Sigmoid colon (tissue), 7 donors: ENCODE measurements around the gene VAMP1. TPM values are rescaled to one million over a fixed set of nuclear protein-coding genes. Genes with fewer than 3 reads are reported as not detected.
"Not testable (repeated sequence)": the region's sequence is repeated elsewhere in the genome, so short reads cannot be mapped to it uniquely, and the experiment has no call there.

ENCODE experiments used
- DNase-seq: peaks from one replicate; pipeline ENCODE4 v3.0.0-alpha.2; 2019
- H3K27ac ChIP-seq, 4 donors: fragments of 200-600 bp; sonication (generic); one replicate each; pipeline ENCODE4 v1.5.1; 2016 to 2019; ENCODE audit warnings: mild to moderate bottlenecking in 1 of 4
- H3K27me3 ChIP-seq, 3 donors: fragments of 200-600 bp; sonication (generic); one replicate each; pipeline ENCODE4 v1.5.1; 2019; ENCODE audit warnings: mild to moderate bottlenecking in 1 of 3
- H3K36me3 ChIP-seq, 4 donors: fragments of 200-600 bp; sonication (generic); one replicate each; pipeline ENCODE4 v1.5.1; 2016 to 2019
- H3K4me1 ChIP-seq, 4 donors: fragments of 200-600 bp; sonication (generic); one replicate each; pipeline ENCODE4 v1.5.1; 2017 to 2019
- H3K4me3 ChIP-seq, 4 donors: fragments of 200-600 bp; sonication (generic); one replicate each; pipeline ENCODE4 v1.5.1; 2017 to 2019; ENCODE audit warnings: mild to moderate bottlenecking in 2 of 4, moderate library complexity in 1 of 4
- H3K9me3 ChIP-seq, 4 donors: fragments of 200-600 bp in 3 of 4; sonication (generic) in 3 of 4; one replicate each; pipeline versions ENCODE4 v1.5.1 to v1.6.1; 2013 to 2019
- CTCF ChIP-seq, 4 experiments: fragments of 450-650 bp in 3 of 4; fragments of 200-600 bp in 1 of 4; IDR thresholded peaks; one replicate each; pipeline ENCODE4 v1.5.1; 2016 to 2019; ENCODE audit warnings: antibody characterized with exemption in 4 of 4, mild to moderate bottlenecking in 3 of 4, moderate library complexity in 2 of 4
- EP300 ChIP-seq, 4 donors: sonication (generic); formaldehyde crosslinking; IDR thresholded peaks; one replicate each; pipeline ENCODE4 v1.6.1; 2017; ENCODE audit warnings: antibody characterized with exemption in 4 of 4
- POLR2A ChIP-seq, 2 donors: fragments of 450-650 bp; IDR thresholded peaks; one replicate each; pipeline ENCODE4 v1.6.1; 2016; ENCODE audit warnings: antibody characterized with exemption in 2 of 2, mild to moderate bottlenecking in 2 of 2, moderate library complexity in 2 of 2
- POLR2AphosphoS5 ChIP-seq, 4 donors: sonication (generic); formaldehyde crosslinking; IDR thresholded peaks; one replicate each; pipeline ENCODE4 v1.6.1; 2017; ENCODE audit warnings: antibody characterized with exemption in 4 of 4
- WGBS, 2 donors: extraction: QIAGEN DNeasy Blood & Tissue Kit; methylation state at CpG; one replicate each; pipeline ENCODE4 v1.1.7; 2013; 5-methylcytosine and 5-hydroxymethylcytosine counted together
- intact Hi-C: fragments of 100-400 bp; cut with DNase I; formaldehyde crosslinking; loops from one replicate; pipeline ENCODE4 v1.15.1; 2023
- polyA plus RNA-seq, 3 donors: library from polyadenylated mRNA; stranded (reverse); fragments of 200-250 nt; gene quantifications; one replicate each; pipeline ENCODE4 v1.2.3, GENCODE V29; 2013
- total RNA-seq, 4 donors: library from RNA; depleted of rRNA; stranded (reverse); fragments of >200 nt; gene quantifications; one replicate each; pipeline ENCODE4 v1.1.0, GENCODE V29; 2016
- donor health status: healthy with polysubstance abuse.
- donor health status: Bipolar disorder and iron deficiency.
- donor health status: healthy.

The VAMP1 gene
- total and polyA plus RNA-seq, 7 donors = 2.3 to 44.0 (median 12.8) TPM

- 71 to 82% methylated on average over 3 of the region's 3 CpGs for WGBS, 2 donors
- peak overlapping the region; percentile 29 to 81 (median 68) for H3K27ac ChIP-seq
Observed at GRCh38 chr12:6476489-6476888, 6.0 kb upstream of the VAMP1 start.

GRCh38 chr12:6475233-6475975 is 4.9 kb upstream of the VAMP1 start:
- H3K36me3 ChIP-seq, H3K27me3 ChIP-seq, H3K4me3 ChIP-seq, intact Hi-C loops, DNase-seq, H3K27ac ChIP-seq, H3K9me3 ChIP-seq: not testable (repeated sequence)
- H3K4me1 ChIP-seq = peaks cover 0 to 32% (median 13%) of the 10 kb centered on the region in 4 donors
- 93 to 95% methylated on average over 46 to 47 of the region's 48 CpGs for WGBS, 2 donors

More at GRCh38 chr12:6476489-6476888, 6.0 kb upstream of the VAMP1 start:
- Histone ChIP-seq H3K27me3 (no peaks in the 10 kb centered on the region), H3K4me1 (peaks cover 0 to 27% (median 8%) of the 10 kb centered on the region in 4 donors), H3K36me3 (no peaks in the 10 kb centered on the region), H3K9me3 (no peaks in the 10 kb centered on the region), H3K4me3 (no peak overlapping the region)
- TF ChIP-seq POLR2A (IDR thresholded peaks at IDR 0.05) (no peak), POLR2AphosphoS5 (IDR thresholded peaks at IDR 0.05) (peak in 2 of 4 donors; percentile 38 to 48)
- intact Hi-C loops = no loop called here
- DNase-seq = no peak

- Histone ChIP-seq H3K27ac (no peak overlapping the region), H3K4me1 (peaks cover 0 to 45% (median 36%) of the 10 kb centered on the region in 4 donors), H3K27me3 (no peaks in the 10 kb centered on the region), H3K36me3 (no peaks in the 10 kb centered on the region), H3K9me3 (no peaks in the 10 kb centered on the region), H3K4me3 (no peak overlapping the region)
- DNase-seq = no peak
- TF ChIP-seq POLR2A (IDR thresholded peaks at IDR 0.05) = no peak
- no peak for TF ChIP-seq POLR2AphosphoS5 (IDR thresholded peaks at IDR 0.05)
- no peak for TF ChIP-seq CTCF (IDR thresholded peaks at IDR 0.05)
- no peak for TF ChIP-seq EP300 (IDR thresholded peaks at IDR 0.05)
- intact Hi-C loops = no loop called here
- 91% methylated on average over 11 of the region's 11 CpGs for WGBS, 2 donors
Observed at GRCh38 chr12:6472491-6472890, 2.0 kb upstream of the VAMP1 start.

DNA sequence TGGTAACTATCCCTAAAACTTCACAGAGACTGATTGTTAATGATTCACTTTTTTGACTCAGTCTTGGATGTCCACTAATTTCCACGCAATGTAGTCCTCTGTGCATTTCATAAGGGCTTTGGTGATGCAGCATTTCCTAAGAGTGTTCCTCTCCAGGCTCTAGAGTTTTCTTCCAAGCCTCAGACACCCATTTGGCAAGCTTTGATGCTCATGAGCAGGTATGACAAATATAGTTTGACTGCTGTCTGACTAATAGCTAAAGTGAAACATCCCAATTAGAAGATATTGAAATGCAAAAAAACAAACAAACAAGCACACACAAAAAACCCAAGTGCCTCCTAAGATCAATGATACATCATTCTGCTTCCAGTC is 1.5 kb upstream of the VAMP1 start:
- Histone ChIP-seq H3K9me3 (no peaks in the 10 kb centered on the region), H3K4me1 (peaks cover 0 to 41% (median 35%) of the 10 kb centered on the region in 4 donors), H3K27me3 (no peaks in the 10 kb centered on the region), H3K4me3 (no peak overlapping the region), H3K36me3 (no peaks in the 10 kb centered on the region), H3K27ac (no peak overlapping the region)
- intact Hi-C loops = loop anchor here (2.0 kb wide), 3 partner anchors 21 to 149 kb away; no protein-coding TSS in a partner anchor
- 89 to 94% methylated on average over 1 of the region's 1 CpG for WGBS, 2 donors
- DNase-seq = no peak
- TF ChIP-seq EP300 (IDR thresholded peaks at IDR 0.05) (no peak), POLR2AphosphoS5 (IDR thresholded peaks at IDR 0.05) (no peak), CTCF (IDR thresholded peaks at IDR 0.05) (no peak), POLR2A (IDR thresholded peaks at IDR 0.05) (no peak)

- intact Hi-C loops = loop anchor here (1.0 to 2.0 kb wide), 4 partner anchors 19 to 147 kb away; partner anchors contain the start of gene MRPL51
- DNase-seq = no peak
- WGBS, 2 donors = 26 to 32% methylated on average over 16 of the region's 16 CpGs
- peaks cover 0 to 39% (median 33%) of the 10 kb centered on the region in 4 donors for H3K4me1 ChIP-seq
- no peak for TF ChIP-seq POLR2AphosphoS5 (IDR thresholded peaks at IDR 0.05)
- no peak for TF ChIP-seq CTCF (IDR thresholded peaks at IDR 0.05)
- no peak for TF ChIP-seq EP300 (IDR thresholded peaks at IDR 0.05)
- no peak for TF ChIP-seq POLR2A (IDR thresholded peaks at IDR 0.05)
- peak overlapping the region; percentile 63 to 81 (median 71) for H3K4me3 ChIP-seq
- H3K27me3 ChIP-seq = no peaks in the 10 kb centered on the region
- no peaks in the 10 kb centered on the region for H3K9me3 ChIP-seq
- peaks cover under 1 to 17% (median 2%) of the 10 kb centered on the region in 4 donors for H3K36me3 ChIP-seq
- H3K27ac ChIP-seq = peak overlapping the region; percentile 89 to 92 (median 90)
Observed at GRCh38 chr12:6469609-6470374, 685 bp downstream of the VAMP1 start.
